H9 (cell line): ENCODE measurements around the gene IER5. TPM values are rescaled to one million over a fixed set of nuclear protein-coding genes. Genes with fewer than 3 reads are reported as not detected.

Source experiments
- DNase-seq: peaks from one replicate; pipeline ENCODE4 v3.0.0-alpha.2; 2017
- H2AFZ ChIP-seq: one replicate; pipeline ENCODE4 v1.6.1; 2013; ENCODE audit warnings: mild to moderate bottlenecking, low read length, control low read depth, moderate library complexity
- H2AK5ac ChIP-seq: 2 replicates; pipeline ENCODE4 v1.6.1; 2013; ENCODE audit warnings: low read length, control low read depth, mixed read lengths; ENCODE audit not compliant: insufficient read length
- H2BK120ac ChIP-seq: one replicate; pipeline ENCODE4 v1.6.1; 2013; ENCODE audit warnings: low read depth, mild to moderate bottlenecking, low read length, control low read depth, inconsistent platforms; ENCODE audit not compliant: poor library complexity, severe bottlenecking
- H2BK12ac ChIP-seq: 2 replicates; pipeline ENCODE4 v1.6.1; 2013; ENCODE audit warnings: low read length, control low read depth, mixed read lengths, low read depth; ENCODE audit not compliant: insufficient read length
- H2BK15ac ChIP-seq: 2 replicates; pipeline ENCODE4 v1.6.1; 2013; ENCODE audit warnings: low read depth, low read length, control low read depth
- H2BK20ac ChIP-seq: one replicate; pipeline ENCODE4 v1.6.1; 2013; ENCODE audit warnings: low read depth, mild to moderate bottlenecking, low read length, control low read depth, inconsistent platforms; ENCODE audit not compliant: poor library complexity, severe bottlenecking
- H2BK5ac ChIP-seq: 2 replicates; pipeline ENCODE4 v1.6.1; 2013; ENCODE audit warnings: low read length, control low read depth, mixed read lengths; ENCODE audit not compliant: insufficient read length
- H3K14ac ChIP-seq: 2 replicates; pipeline ENCODE4 v1.6.1; 2013; ENCODE audit warnings: low read length, control low read depth; ENCODE audit not compliant: insufficient read depth
- H3K18ac ChIP-seq: 2 replicates; pipeline ENCODE4 v1.6.1; 2013; ENCODE audit warnings: low read depth, mild to moderate bottlenecking, mixed read lengths, low read length, control low read depth; ENCODE audit not compliant: insufficient read length
- H3K23ac ChIP-seq: 2 replicates; pipeline ENCODE4 v1.6.1; 2013; ENCODE audit warnings: low read length, control low read depth, mixed read lengths, low read depth; ENCODE audit not compliant: insufficient read length
- H3K23me2 ChIP-seq: 2 replicates; pipeline ENCODE4 v1.6.1; 2013; ENCODE audit warnings: low read depth, mild to moderate bottlenecking, mixed read lengths, low read length, control low read depth; ENCODE audit not compliant: insufficient read length, poor library complexity, severe bottlenecking
- H3K27ac ChIP-seq: 2 replicates; pipeline ENCODE4 v1.5.1; 2013; ENCODE audit warnings: low read length, control low read depth, mixed read lengths, low read depth; ENCODE audit not compliant: insufficient read length
- H3K27me3 ChIP-seq: 2 replicates; pipeline ENCODE4 v1.6.1; 2013; ENCODE audit warnings: low read length, control low read depth, inconsistent platforms; ENCODE audit not compliant: insufficient read depth
- H3K4ac ChIP-seq: 2 replicates; pipeline ENCODE4 v1.6.1; 2013; ENCODE audit warnings: low read depth, mild to moderate bottlenecking, control low read depth, inconsistent platforms, low read length, moderate library complexity
- H3K4me1 ChIP-seq: 2 replicates; pipeline ENCODE4 v1.6.1; 2013; ENCODE audit warnings: low read length, control low read depth, inconsistent platforms; ENCODE audit not compliant: insufficient read depth
- H3K4me2 ChIP-seq: 2 replicates; pipeline ENCODE4 v1.6.1; 2013; ENCODE audit warnings: low read length, control low read depth, mixed read lengths; ENCODE audit not compliant: insufficient read length, insufficient read depth
- H3K56ac ChIP-seq: 2 replicates; pipeline ENCODE4 v1.6.1; 2013; ENCODE audit warnings: low read depth, mild to moderate bottlenecking, mixed read lengths, low read length, control low read depth; ENCODE audit not compliant: insufficient read length
- H3K79me1 ChIP-seq: 2 replicates; pipeline ENCODE4 v1.6.1; 2013; ENCODE audit warnings: low read depth, mild to moderate bottlenecking, moderate library complexity, low read length, control low read depth, inconsistent platforms; ENCODE audit not compliant: insufficient read depth, poor library complexity, severe bottlenecking
- H3K79me2 ChIP-seq: 2 replicates; pipeline ENCODE4 v1.6.1; 2013; ENCODE audit warnings: low read length, control low read depth, inconsistent platforms; ENCODE audit not compliant: insufficient read depth
- H3K9ac ChIP-seq: 2 replicates; pipeline ENCODE4 v1.6.1; 2013; ENCODE audit warnings: low read length, control low read depth, mixed read lengths; ENCODE audit not compliant: insufficient read length; ENCODE audit errors: extremely low read depth
- H3K9me3 ChIP-seq: one replicate; pipeline ENCODE4 v1.6.1; 2013; ENCODE audit warnings: low read depth, low read length, inconsistent platforms; ENCODE audit not compliant: control insufficient read depth
- H3T11ph ChIP-seq: one replicate; pipeline ENCODE4 v1.6.1; 2013; ENCODE audit warnings: mild to moderate bottlenecking, low read length, control low read depth, inconsistent platforms
- H4K20me1 ChIP-seq: one replicate; pipeline ENCODE4 v1.6.1; 2013; ENCODE audit not compliant: control insufficient read depth, insufficient read length, insufficient read depth
- H4K5ac ChIP-seq: 2 replicates; pipeline ENCODE4 v1.6.1; 2013; ENCODE audit warnings: low read depth, mild to moderate bottlenecking, mixed read lengths, low read length, control low read depth; ENCODE audit not compliant: insufficient read length
- H4K8ac ChIP-seq: replicated peaks from 2 replicates; pipeline ENCODE4 v1.6.1; 2013; ENCODE audit warnings: low read length, control low read depth, mixed read lengths, low read depth; ENCODE audit not compliant: insufficient read length
- H4K91ac ChIP-seq: 2 replicates; pipeline ENCODE4 v1.6.1; 2013; ENCODE audit warnings: low read depth, mild to moderate bottlenecking, moderate library complexity, mixed read lengths, low read length, control low read depth; ENCODE audit not compliant: insufficient read length
- H3K27ac Mint-ChIP-seq, 3 experiments: 2 replicates in 2 of 3; 3 replicates in 1 of 3; pipeline ENCODE4 v1.8.0; 2020 to 2021; ENCODE audit warnings: mixed read lengths in 3 of 3, mild to moderate bottlenecking in 1 of 3, moderate library complexity in 1 of 3
- H3K27me3 Mint-ChIP-seq: 2 replicates; pipeline ENCODE4 v1.8.0; 2021; ENCODE audit warnings: low read depth, mild to moderate bottlenecking, moderate library complexity, mixed read lengths
- H3K36me3 Mint-ChIP-seq, 3 experiments: 2 replicates in 2 of 3; 3 replicates in 1 of 3; pipeline ENCODE4 v1.8.0; 2020 to 2021; ENCODE audit warnings: low read depth in 3 of 3, mixed read lengths in 3 of 3; ENCODE audit not compliant: insufficient read depth in 1 of 3
- H3K4me1 Mint-ChIP-seq, 2 experiments: 2 replicates each; pipeline ENCODE4 v1.8.0; 2020; ENCODE audit warnings: mixed read lengths in 2 of 2
- H3K4me3 Mint-ChIP-seq, 2 experiments: 2 replicates in 1 of 2; 3 replicates in 1 of 2; pipeline ENCODE4 v1.8.0; 2020 to 2021; ENCODE audit warnings: mild to moderate bottlenecking in 2 of 2, mixed read lengths in 2 of 2, moderate library complexity in 1 of 2
- H3K9me3 Mint-ChIP-seq, 2 experiments: 2 replicates in 1 of 2; 3 replicates in 1 of 2; pipeline ENCODE4 v1.8.0; 2020; ENCODE audit warnings: mild to moderate bottlenecking in 2 of 2, mixed read lengths in 2 of 2, moderate library complexity in 1 of 2
- CTCF ChIP-seq: fragments of 200-600 bp; sonication (generic); conservative IDR thresholded peaks from 3 replicates; pipeline ENCODE4 v1.8.0; 2021; ENCODE audit warnings: antibody characterized with exemption, mild to moderate bottlenecking
- WGBS: extraction: QIAGEN DNeasy Blood & Tissue Kit; methylation state at CpG from one replicate; pipeline ENCODE4 v1.1.7; 2013; ENCODE audit warnings: missing lambda C conversion rate, low lambda C conversion rate, mixed read lengths; ENCODE audit not compliant: insufficient read length; ENCODE audit errors: extremely low coverage; 5-methylcytosine and 5-hydroxymethylcytosine counted together
- total RNA-seq: library from RNA; stranded (reverse); gene quantifications from 2 replicates; pipeline ENCODE4 v1.2.1, GENCODE V29; 2021

The IER5 gene
- total RNA-seq, 1 experiment from 2014 or later, result 6.7 TPM

- no peak overlapping the region for H3K4me2 ChIP-seq
- peak overlapping the region; percentile 59; the same call in 1 of the 2 replicates for H3K14ac ChIP-seq
- H3K4me1 ChIP-seq, result peaks cover 2% of the 10 kb centered on the region; the same call in 1 of the 2 replicates
- H3K27me3 ChIP-seq, result no peaks in the 10 kb centered on the region
- H3K9me3 ChIP-seq, result no peaks in the 10 kb centered on the region
- no peak overlapping the region for H4K91ac ChIP-seq
- no peak overlapping the region for H2BK15ac ChIP-seq
- no peak overlapping the region for H2BK20ac ChIP-seq
- H3K79me2 ChIP-seq, result no peaks in the 10 kb centered on the region
- H2BK120ac ChIP-seq, result no peak overlapping the region
- H3T11ph ChIP-seq, result no peak overlapping the region
- H2BK12ac ChIP-seq, result no peak overlapping the region
- H3K23ac ChIP-seq, result no peak overlapping the region
- no peaks in the 10 kb centered on the region for H4K20me1 ChIP-seq
- Mint-ChIP-seq H3K36me3 (peaks cover 0 to 4% (median 0%) of the 10 kb centered on the region in 3 experiments; a peak in 2 of 7 replicates), H3K9me3 (peaks cover 2 to 3% of the 10 kb centered on the region in 2 experiments; a peak in 2 of 5 replicates), H3K27ac (0 out of 7 replicates have a peak overlapping the region, but pooled peaks of 1 of the 3 experiments have one; percentile 61), H3K27me3 (peaks cover 3% of the 10 kb centered on the region), H3K4me1 (peaks cover 30 to 37% of the 10 kb centered on the region in 2 experiments), H3K4me3 (no peak overlapping the region)
- H3K9ac ChIP-seq, result no peak overlapping the region
- no peak overlapping the region for H2AK5ac ChIP-seq
- H4K8ac ChIP-seq, result no peak overlapping the region
- H3K23me2 ChIP-seq, result no peaks in the 10 kb centered on the region
- H3K18ac ChIP-seq, result no peak overlapping the region
- H3K56ac ChIP-seq, result no peak overlapping the region
- WGBS, result no CpG with 5 or more reads among the region's 7 CpGs
- no peak for TF ChIP-seq CTCF
- peak overlapping the region; percentile 63 for H2AFZ ChIP-seq
- H3K27ac ChIP-seq, result no peak overlapping the region
- no peak for DNase-seq
- H4K5ac ChIP-seq, result no peak overlapping the region
- no peak overlapping the region for H2BK5ac ChIP-seq
- no peak overlapping the region for H3K4ac ChIP-seq
- H3K79me1 ChIP-seq, result no peaks in the 10 kb centered on the region
These were observed 10.8 kb upstream of the IER5 start for GRCh38 chr1:181077576-181078242.
